Left lung (tissue), 10 donors: ENCODE measurements around the gene COL25A1. TPM values are rescaled to one million over a fixed set of nuclear protein-coding genes. Genes with fewer than 3 reads are reported as not detected.

Source experiments
- ATAC-seq: fragments of 200-7000 bp; cut with Tn5 transposase; one replicate; pipeline ENCODE4 v1.9.1; 2020; ENCODE audit warnings: moderate library complexity
- DNase-seq, 4 donors: peaks; one replicate each; pipeline ENCODE4 v3.0.0-alpha.2; 2013 to 2020
- H3K27ac ChIP-seq, 2 donors: fragments of 200-600 bp; sonication (generic) in 1 of 2; one replicate each; pipeline versions ENCODE4 v1.5.0 to v1.8.0; 2020 to 2021
- H3K27me3 ChIP-seq, 2 donors: fragments of 200-600 bp; sonication (generic) in 1 of 2; one replicate each; pipeline versions ENCODE4 v1.5.0 to v1.8.0; 2020 to 2021
- H3K36me3 ChIP-seq, 2 donors: fragments of 200-600 bp; sonication (generic) in 1 of 2; one replicate each; pipeline versions ENCODE4 v1.5.0 to v1.8.0; 2020 to 2021
- H3K4me1 ChIP-seq, 2 donors: fragments of 200-600 bp; one replicate each; pipeline ENCODE4 v1.8.0; 2021
- H3K4me3 ChIP-seq, 2 donors: fragments of 200-600 bp; sonication (generic) in 1 of 2; one replicate each; pipeline versions ENCODE4 v1.5.0 to v1.8.0; 2020 to 2021; ENCODE audit warnings: mild to moderate bottlenecking in 1 of 2
- H3K9me3 ChIP-seq, 2 donors: fragments of 200-600 bp; sonication (generic) in 1 of 2; one replicate each; pipeline versions ENCODE4 v1.5.0 to v1.8.0; 2020 to 2021
- intact Hi-C, 2 donors: fragments of 100-400 bp; cut with DNase I; formaldehyde crosslinking; loops; one replicate each; pipeline versions ENCODE4 v1.11.2 to v1.14.2; 2022
- polyA plus RNA-seq, 6 donors: library from polyadenylated mRNA; unstranded; fragments of 120-200 nt; gene quantifications; one replicate each; pipeline ENCODE4 v1.2.1, GENCODE V29; 2013; ENCODE audit not compliant: insufficient read length in 6 of 6
- total RNA-seq, 2 donors: library from RNA; stranded (reverse); fragmentation: NEBNext Ultra II Directional; extraction: Animal tissue kit (Norgen Biotek cat#: 25700); gene quantifications; one replicate each; pipeline ENCODE4 v1.2.1, GENCODE V29; 2021
- TF ChIP-seq, protein P1 (sequence below), 2 donors: fragments of 200-600 bp; sonication (generic) in 1 of 2; IDR thresholded peaks; one replicate each; pipeline versions ENCODE4 v1.5.0 to v1.8.0; 2021; ENCODE audit warnings: antibody characterized with exemption in 2 of 2
- donor health status: DM: no; HTN: yes; CAD: no.
- donor health status: DM: no; HTN: no; CAD: no.

The COL25A1 gene
- total and polyA plus RNA-seq, 8 donors = 0.13 to 1.8 (median 1.4) TPM

DNA sequence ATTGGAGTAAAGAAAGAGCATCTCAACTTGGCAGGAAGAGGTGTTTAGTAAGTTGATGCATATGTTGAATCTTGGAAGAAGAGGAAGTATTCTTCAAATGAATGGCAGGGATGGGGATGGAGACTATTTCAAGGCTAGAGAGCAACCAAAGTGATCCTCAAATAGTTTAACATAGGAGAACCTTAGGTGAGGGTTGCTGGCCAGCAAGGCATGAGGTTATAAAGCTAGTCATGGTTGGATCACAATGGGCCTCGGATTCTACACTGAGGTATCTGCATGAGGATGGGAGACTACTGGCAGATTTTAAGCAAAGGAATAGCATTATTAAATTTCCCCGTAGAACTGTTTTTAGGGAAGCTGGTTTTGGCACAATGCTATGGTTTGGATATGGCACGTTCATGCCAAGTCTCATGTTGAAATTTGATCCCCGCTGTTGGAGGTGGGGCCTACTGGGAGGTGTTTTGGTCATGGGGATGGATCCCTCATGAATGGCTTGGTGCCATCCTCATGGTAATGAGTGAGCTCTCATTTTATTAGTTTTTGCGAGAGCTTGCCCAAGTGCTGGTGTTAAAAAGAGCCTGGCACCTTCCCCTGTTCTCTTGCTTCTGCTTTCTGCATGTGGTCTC lies 497.7 kb downstream of the COL25A1 start:
- no peaks in the 10 kb centered on the region for H3K9me3 ChIP-seq
- H3K4me3 ChIP-seq = no peak overlapping the region
- H3K4me1 ChIP-seq = no peaks in the 10 kb centered on the region
- no peak for ATAC-seq
- H3K36me3 ChIP-seq = no peaks in the 10 kb centered on the region
- intact Hi-C loops = no loop called here
- H3K27ac ChIP-seq = no peak overlapping the region
- no peak for DNase-seq
- TF ChIP-seq, protein P1, sequence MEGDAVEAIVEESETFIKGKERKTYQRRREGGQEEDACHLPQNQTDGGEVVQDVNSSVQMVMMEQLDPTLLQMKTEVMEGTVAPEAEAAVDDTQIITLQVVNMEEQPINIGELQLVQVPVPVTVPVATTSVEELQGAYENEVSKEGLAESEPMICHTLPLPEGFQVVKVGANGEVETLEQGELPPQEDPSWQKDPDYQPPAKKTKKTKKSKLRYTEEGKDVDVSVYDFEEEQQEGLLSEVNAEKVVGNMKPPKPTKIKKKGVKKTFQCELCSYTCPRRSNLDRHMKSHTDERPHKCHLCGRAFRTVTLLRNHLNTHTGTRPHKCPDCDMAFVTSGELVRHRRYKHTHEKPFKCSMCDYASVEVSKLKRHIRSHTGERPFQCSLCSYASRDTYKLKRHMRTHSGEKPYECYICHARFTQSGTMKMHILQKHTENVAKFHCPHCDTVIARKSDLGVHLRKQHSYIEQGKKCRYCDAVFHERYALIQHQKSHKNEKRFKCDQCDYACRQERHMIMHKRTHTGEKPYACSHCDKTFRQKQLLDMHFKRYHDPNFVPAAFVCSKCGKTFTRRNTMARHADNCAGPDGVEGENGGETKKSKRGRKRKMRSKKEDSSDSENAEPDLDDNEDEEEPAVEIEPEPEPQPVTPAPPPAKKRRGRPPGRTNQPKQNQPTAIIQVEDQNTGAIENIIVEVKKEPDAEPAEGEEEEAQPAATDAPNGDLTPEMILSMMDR (IDR thresholded peaks at IDR 0.05) = no peak
- H3K27me3 ChIP-seq = no peaks in the 10 kb centered on the region

DNA sequence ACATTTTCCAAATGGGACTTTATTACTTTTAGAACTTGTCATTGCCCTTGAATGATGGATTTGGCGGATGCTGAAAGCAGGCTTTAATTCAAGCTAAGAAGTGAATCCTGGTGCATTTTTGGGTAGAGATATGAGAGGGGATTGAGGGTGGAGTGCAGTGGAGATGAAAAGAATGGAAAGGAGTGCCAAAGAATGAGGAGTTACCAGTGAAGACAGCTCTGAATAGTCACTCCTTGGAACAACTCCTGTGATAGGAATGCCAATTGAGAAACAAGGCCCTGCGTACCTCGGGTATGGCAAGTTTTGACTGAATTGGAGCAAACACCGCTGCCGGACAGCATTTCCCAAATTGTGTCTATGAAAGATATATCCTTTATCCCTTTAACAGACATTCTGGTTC lies 503.2 kb downstream of the COL25A1 start:
- Histone ChIP-seq H3K9me3 (no peaks in the 10 kb centered on the region), H3K27me3 (no peaks in the 10 kb centered on the region), H3K27ac (no peak overlapping the region), H3K4me1 (no peaks in the 10 kb centered on the region), H3K36me3 (no peaks in the 10 kb centered on the region), H3K4me3 (no peak overlapping the region)
- intact Hi-C loops = no loop called here
- DNase-seq (no peak), ATAC-seq (no peak)
- TF ChIP-seq, protein P1 (IDR thresholded peaks at IDR 0.05) = no peak

DNA sequence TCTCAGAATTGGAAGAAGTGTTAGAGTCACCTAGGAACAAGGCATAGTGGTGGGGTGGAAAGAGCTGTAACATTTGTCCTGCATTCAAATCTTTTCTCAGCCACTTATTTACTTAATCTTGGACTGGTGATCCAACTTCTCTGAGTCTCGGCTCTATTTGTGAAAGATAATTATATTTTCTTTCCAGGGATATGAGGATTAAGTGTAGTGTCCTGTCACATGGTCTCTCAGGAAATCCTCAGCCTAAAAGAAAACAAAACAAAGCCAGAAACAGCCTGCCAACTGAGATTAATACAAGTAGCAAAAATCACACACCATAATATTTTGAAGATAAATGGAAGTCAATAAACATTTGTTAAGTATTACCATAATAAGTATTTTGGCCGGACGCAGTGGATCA lies 506.3 kb downstream of the COL25A1 start:
- Histone ChIP-seq H3K4me3 (no peak overlapping the region), H3K9me3 (no peaks in the 10 kb centered on the region), H3K36me3 (no peaks in the 10 kb centered on the region), H3K4me1 (no peaks in the 10 kb centered on the region), H3K27ac (no peak overlapping the region), H3K27me3 (no peaks in the 10 kb centered on the region)
- DNase-seq (peak in 2 of 4 donors; percentile 24), ATAC-seq (no peak)
- intact Hi-C loops = no loop called here
- TF ChIP-seq, protein P1 (IDR thresholded peaks at IDR 0.05) = no peak

DNA sequence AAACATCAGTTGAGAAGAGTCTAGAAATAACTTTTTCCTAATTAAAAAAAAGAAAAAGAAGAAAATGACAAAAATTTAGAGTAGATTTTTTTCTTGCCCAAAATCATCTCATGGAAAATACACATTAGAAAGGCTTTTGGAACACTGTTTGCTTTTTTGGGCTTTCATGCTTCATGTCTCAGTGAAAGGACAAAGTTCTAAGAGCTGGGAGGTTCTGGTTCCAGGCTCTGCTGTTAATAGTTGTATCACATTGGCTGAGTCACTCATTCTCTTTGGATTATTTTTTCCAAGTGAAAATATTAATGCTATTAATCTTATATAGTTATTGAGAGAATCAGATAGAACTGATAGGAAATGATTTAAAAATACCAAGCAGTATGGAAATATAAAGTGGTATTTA lies 506.7 kb downstream of the COL25A1 start:
- no peak overlapping the region for H3K4me3 ChIP-seq
- no peaks in the 10 kb centered on the region for H3K4me1 ChIP-seq
- ATAC-seq = no peak
- H3K9me3 ChIP-seq = no peaks in the 10 kb centered on the region
- H3K36me3 ChIP-seq = no peaks in the 10 kb centered on the region
- intact Hi-C loops = no loop called here
- H3K27me3 ChIP-seq = no peaks in the 10 kb centered on the region
- TF ChIP-seq, protein P1 (IDR thresholded peaks at IDR 0.05) = no peak
- H3K27ac ChIP-seq = no peak overlapping the region
- DNase-seq = no peak

DNA sequence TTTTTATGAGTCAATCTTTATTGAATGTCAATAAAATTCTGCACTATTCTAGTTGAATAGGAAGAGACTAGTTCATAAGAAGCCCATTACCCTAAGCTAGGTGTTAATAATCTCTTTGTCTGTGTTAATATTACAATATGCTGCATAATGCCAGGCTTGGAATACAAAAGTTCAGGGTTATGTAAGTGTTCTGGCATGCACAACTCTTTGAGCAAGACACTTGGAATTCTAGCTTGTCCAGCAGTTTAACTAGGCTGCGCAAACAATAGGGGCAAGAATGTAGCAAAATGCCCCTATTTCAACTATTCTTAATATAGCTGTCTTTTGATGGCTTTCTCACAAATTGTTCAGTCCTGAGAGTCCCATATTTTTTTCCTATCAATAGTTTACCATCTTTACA lies 508.3 kb downstream of the COL25A1 start:
- Histone ChIP-seq H3K4me1 (no peaks in the 10 kb centered on the region), H3K27ac (no peak overlapping the region), H3K27me3 (no peaks in the 10 kb centered on the region), H3K4me3 (no peak overlapping the region), H3K9me3 (no peaks in the 10 kb centered on the region), H3K36me3 (no peaks in the 10 kb centered on the region)
- DNase-seq (no peak), ATAC-seq (peak; percentile 44)
- intact Hi-C loops = no loop called here
- TF ChIP-seq, protein P1 (IDR thresholded peaks at IDR 0.05) = no peak
